ENCODE measurements around the gene ANKAR.
A peak's percentile ranks its signal among the peaks of the same experiment; 100 is the strongest.
"Not testable (repeated sequence)": the region's sequence is repeated elsewhere in the genome, so short reads cannot be mapped to it uniquely, and the experiment has no call there.

ANKAR gene

GRCh38 chr2:189661148-189661956 lies 13.1 kb upstream of the ANKAR start, which contains the start of gene ASNSD1:
Gene ASNSD1 (plus strand): TSS chr2:189661459. CDS start chr2:189666133, 4,674 bp downstream.
- DNase-seq: peak; percentile 99

DNA sequence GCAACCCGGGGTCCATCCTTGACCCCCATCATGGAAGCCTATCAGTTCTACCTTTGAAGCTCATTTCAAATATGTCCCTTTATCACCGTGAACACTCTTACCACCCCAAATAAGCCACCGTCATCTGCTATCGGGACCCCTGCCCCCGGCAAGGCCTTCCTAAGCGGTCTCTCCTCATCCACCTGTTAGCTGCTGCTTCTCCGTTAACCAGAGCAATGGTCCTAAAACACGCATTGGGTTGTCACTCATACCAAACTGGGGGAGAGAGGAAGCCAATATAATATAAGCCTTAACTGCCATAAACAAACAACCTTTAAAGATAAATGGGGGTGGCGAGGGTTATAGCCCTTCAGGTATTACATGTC lies 12.5 kb upstream of the ANKAR start:
- no peak for DNase-seq

GRCh38 chr2:189662669-189663226 lies 11.7 kb upstream of the ANKAR start:
- no peak for DNase-seq

GRCh38 chr2:189663319-189663718 lies 11.2 kb upstream of the ANKAR start:
- DNase-seq: not testable (repeated sequence)

DNA sequence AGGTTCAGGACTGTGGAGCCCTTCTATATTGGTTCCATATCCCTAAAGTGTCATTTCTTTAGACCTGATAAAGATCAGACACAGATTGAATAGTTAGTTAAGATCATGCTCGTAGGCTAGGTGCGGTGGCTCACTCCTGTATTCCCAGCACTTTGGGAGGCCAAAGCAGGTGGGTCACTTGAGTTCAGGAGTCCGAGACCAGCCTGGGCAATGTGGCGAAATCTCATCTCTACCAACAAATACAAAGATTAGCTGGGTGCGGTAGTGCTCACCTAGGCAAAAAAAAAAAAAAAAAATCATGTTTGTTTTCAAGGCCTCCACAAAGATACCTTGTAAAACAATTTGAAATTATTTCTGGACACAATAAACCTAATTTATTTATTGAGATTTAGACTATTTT lies 4.6 kb upstream of the ANKAR start:
- DNase-seq: no peak

GRCh38 chr2:189673661-189674373 lies 653 bp upstream of the ANKAR start:
- no peak for DNase-seq

- DNase-seq: no peak
Observed at GRCh38 chr2:189676471-189676870, 2.0 kb downstream of the ANKAR start.

DNA sequence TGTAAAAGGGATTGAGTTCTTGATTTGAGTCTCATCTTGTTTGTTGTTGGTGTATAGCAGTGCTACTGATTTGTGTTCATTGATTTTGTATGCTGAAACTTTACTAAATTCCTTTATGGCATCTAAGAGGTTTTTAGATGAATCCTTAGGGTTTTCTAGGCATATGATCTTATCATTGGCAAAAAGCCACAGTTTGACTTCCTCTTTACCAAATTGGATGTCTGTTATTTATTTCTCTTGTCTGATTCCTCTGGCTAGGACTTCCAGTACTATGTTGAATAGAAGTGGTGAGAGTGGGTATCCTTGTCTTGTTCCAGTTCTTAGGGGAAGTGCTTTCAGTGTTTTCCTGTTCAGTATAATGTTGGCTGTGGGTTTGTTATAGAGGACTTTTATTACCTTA lies 4.8 kb downstream of the ANKAR start:
- DNase-seq: no peak

- DNase-seq: no peak
Observed at GRCh38 chr2:189681203-189681602, 6.7 kb downstream of the ANKAR start.

GRCh38 chr2:189681903-189682302 lies 7.4 kb downstream of the ANKAR start:
- no peak for DNase-seq

DNA sequence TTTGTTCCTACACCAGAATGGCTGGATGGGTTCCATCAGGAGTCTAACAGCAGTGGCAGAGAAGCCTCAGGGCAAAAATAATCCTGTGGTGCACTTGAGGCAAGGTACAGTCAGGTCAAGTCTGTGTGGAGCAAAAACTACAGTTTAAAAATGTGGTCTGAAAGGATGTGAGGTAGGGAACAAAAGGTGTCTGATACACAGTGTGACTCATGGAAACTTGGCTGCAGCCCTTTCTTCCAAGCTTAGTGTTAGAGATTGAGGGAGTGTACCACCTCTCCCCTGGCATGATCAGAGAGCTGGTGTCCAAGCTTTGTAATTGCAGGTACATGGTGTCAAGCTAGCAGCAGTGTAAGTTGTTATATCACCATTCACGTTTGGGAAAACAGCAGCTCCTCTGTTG lies 8.9 kb downstream of the ANKAR start:
- DNase-seq: no peak

DNA sequence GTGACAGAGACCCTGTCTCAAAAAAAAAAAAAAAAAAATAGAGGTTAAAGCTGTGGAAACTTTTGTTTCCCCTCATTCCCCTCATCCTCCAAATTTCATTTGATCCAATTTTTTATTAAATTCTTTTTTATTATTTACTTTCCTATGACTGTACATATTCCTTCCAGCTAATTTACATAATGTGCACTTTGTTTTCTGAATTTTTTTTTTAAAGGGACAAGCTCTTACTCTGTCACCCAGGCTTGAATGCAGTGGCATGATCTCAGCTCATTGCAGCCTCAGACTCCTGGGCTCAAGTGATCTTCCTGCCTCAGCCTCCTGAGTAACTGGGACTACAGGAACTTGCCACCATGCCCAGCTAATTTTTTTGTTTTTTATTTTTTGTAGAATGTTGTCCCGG lies 10.3 kb downstream of the ANKAR start:
- no peak for DNase-seq

- DNase-seq: peak; percentile 67
Observed at GRCh38 chr2:189685540-189686229, 11.2 kb downstream of the ANKAR start.

DNA sequence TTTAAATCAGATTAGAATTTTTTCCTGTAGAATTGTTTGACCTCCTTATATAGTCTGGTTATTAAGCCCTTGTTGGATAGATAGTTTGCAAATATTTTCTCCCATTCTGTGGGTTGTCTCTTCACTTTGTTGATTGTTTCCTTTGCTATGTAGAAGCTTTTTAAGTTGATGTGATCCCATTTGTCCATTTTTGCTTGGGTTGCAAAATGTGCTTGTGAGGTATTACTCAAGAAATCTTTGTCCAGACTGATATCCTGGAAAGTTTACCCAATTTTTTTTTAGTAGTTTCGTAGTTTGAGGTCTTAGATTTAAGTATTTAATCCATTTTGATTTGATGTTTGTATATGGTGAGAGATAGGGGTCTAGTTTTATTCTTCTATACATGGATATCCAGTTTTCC lies 13.3 kb downstream of the ANKAR start:
- not testable (repeated sequence) for DNase-seq

- DNase-seq: no peak
Observed at GRCh38 chr2:189696223-189696622, 21.8 kb downstream of the ANKAR start.

DNA sequence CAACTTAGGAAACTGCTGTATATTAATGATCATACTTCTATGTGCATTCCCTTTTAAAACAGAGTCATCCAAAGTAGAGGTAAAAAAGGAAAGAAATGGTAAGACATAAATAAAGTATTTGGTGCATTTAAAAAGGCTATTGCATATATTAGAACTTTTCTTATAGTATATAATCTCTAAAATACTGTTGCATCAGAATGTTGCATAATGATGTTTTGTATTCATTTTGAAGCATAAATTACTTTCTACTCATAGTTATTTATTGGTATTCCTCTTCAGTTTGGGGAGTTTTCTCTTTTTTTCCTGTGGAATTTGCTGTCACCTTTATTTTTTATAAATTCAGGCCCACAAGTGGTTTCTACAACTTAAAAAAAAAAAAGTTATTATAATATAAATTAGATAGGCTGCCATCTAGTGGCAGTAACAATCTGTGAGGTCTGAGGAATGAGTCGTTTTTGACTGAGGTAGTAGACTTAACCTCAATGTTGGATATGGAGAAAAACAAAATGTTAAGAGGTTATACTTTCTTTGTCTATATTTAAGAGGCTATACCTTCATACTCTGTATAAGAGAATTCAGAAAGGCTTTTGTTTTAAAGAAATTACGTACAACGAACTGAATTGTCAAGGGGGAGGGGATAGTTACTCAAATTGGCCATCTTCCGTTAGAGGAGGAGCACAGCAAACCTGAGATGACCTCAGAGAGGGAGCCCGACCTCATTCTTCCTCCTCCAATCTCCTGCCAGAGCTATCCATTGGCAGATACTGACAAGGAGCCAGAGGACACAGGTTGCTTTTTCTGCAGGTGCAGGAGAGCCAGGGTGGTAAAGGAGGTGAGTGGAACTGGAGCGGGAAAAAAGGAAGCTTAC lies 23.8 kb downstream of the ANKAR start:
- DNase-seq: peak; percentile 34

GRCh38 chr2:189700681-189701080 lies 26.2 kb downstream of the ANKAR start:
- DNase-seq: no peak

DNA sequence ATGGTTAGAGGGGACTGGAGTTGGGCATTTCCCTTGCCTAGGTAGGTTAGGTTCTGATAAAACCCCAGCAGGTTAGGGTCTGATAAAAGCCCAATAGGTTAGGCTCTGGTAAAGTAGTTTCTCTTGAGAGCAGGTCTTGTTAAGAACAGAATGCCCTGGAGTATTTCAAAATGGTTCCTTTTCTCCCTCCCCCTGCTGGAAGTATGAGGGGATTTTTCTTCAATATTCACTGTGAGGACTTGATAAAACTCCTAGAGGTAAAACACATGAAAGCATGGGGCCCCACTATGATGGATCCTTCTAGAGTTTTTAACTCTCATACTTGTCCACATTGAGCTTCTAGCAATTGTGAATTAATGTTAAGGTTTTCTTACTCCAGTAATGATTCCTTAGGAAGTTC lies 27.6 kb downstream of the ANKAR start:
- peak; percentile 3 for DNase-seq

DNA sequence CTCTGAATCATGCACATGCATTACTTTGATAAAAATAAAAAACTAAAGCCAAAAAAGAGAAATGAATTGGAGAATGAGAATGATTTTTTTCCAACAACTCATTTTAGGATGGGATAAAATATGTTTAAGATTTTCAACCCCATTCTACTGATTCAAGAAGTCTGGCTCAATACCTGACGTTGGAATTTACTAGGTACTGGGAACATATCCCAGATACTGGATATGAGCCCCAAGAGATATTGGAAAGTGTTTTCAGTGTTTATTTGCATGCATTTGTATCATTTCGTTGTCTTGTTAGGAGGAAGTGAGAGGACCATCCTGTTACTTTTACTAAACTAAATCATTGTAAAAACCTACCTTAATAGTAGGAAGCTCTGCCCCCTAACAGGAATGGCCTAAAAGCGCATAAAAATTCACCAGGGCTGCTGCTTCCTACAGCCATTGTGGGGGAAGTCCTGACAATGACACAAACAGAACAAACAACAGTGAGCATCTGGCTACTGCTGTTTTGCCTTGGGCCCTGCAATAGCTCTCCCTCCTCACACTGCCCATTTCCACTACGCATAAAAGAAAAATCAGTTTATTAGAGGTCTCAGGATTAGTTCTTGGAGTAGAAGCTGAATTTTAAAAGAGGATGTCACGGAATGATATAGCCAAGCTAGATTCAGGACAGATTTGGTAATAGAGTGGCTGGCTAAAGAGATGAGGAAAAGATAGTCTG lies 35.2 kb downstream of the ANKAR start:
- no peak for DNase-seq

DNA sequence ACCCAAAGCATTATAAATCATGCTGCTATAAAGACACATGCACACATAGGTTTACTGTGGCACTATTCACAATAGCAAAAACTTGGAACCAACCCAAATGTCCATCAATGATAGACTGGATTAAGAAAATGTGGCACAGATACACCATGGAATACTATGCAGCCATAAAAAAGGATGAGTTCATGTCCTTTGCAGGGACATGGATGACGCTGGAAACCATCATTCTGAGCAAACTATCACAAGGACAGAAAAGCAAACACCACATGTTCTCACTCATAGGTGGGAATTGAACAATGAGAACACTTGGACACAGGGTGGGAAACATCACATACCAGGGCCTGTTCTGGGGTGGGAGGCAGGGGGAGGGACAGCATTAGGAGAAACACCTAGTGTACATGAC lies 43.1 kb downstream of the ANKAR start:
- not testable (repeated sequence) for DNase-seq

- DNase-seq: no peak
Observed at GRCh38 chr2:189719571-189719970, 45.1 kb downstream of the ANKAR start.

DNA sequence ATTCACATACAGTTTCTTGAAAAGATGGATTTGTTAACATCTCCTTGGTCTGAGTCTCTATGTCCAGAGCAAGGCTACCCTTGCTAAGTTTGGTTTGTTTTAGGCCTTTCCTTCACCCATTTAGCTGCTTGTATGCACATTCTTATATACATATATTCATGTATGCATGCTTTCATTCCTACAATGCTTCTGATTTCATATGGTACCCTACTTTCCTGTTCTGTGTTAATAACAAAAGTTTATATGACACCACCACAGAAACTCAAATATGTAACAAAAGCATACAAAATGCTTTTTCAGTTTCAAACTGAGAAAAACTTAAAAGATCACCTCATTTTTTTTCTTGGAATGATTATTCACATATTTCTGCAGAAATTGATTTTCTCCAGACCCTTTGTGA lies 48.7 kb downstream of the ANKAR start:
- DNase-seq: no peak

All from EL (cell line).